ENCODE results near the gene STAM2.

DNA sequence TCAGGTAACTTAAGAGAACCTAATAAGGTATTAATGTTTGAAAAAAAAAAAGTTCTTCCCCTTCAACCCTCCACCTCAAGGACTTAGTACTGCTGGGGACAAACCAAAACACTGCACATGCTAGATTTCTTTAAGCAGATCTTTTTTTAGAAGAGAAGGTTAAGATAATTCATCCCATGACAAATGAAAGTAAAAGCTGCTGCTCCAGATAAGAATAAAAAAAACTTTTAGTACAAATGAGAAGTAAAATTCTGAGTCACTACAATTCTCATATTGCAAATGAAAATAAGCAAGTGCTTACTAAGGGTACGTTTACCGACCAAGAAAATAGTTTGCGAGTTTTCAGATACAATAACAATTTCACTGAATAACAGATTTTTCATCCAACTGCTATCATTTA is 8.9 kb downstream of the STAM2 start:
- TF ChIP-seq, protein P1, sequence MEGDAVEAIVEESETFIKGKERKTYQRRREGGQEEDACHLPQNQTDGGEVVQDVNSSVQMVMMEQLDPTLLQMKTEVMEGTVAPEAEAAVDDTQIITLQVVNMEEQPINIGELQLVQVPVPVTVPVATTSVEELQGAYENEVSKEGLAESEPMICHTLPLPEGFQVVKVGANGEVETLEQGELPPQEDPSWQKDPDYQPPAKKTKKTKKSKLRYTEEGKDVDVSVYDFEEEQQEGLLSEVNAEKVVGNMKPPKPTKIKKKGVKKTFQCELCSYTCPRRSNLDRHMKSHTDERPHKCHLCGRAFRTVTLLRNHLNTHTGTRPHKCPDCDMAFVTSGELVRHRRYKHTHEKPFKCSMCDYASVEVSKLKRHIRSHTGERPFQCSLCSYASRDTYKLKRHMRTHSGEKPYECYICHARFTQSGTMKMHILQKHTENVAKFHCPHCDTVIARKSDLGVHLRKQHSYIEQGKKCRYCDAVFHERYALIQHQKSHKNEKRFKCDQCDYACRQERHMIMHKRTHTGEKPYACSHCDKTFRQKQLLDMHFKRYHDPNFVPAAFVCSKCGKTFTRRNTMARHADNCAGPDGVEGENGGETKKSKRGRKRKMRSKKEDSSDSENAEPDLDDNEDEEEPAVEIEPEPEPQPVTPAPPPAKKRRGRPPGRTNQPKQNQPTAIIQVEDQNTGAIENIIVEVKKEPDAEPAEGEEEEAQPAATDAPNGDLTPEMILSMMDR (IDR thresholded peaks at IDR 0.05), result no peak
- no peak for TF ChIP-seq POLR2A (IDR thresholded peaks at IDR 0.05)
- TF ChIP-seq POLR2AphosphoS5 (IDR thresholded peaks at IDR 0.05), result no peak
- TF ChIP-seq EP300 (IDR thresholded peaks at IDR 0.05), result no peak
